Measurements from ENCODE around the gene MFAP3. TPM values are rescaled to one million over a fixed set of nuclear protein-coding genes. Genes with fewer than 3 reads are reported as not detected.
"Not testable (repeated sequence)": the region's sequence is repeated elsewhere in the genome, so short reads cannot be mapped to it uniquely, and the experiment has no call there.

The MFAP3 gene
- polyA plus RNA-seq, 4 donors, result 39.0 to 48.3 (median 45.7) TPM

DNA sequence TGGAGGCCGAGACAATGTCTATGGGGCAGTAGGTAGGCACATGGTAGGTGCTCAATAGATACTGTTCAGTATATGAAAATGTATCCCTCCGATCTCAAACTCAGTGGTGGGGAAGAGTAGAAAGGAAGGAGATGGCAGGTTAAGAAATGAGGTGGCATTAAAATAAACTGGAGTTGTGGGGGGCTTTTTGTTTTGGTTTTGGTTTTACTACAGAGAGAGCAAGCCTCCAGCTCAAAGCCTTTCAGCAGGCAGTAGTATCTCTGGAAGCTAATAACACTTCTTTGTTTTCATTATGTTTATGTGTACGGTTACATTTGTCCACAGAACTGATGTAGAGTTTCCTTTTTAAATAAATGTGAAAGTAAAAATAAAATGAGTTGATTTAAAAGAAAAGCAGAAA, 8.6 kb downstream of the MFAP3 start:
- no peak for DNase-seq (ENCODE audit: low read depth in 4 of 4, low spot score in 2 of 4)

DNA sequence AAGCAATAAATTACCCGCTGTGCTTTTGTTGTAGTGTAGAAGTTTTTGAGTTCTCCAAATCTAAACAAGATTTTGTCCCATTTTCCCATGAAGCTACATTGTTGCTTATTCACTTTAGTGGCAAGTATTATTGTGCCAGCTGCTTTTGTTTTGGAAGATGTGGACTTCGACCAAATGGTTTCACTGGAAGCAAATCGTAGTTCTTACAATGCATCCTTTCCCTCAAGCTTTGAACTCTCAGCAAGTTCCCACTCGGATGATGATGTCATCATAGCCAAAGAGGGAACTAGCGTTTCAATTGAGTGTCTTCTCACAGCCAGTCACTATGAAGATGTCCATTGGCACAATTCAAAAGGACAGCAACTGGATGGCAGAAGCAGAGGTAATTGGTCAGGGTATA, 10.9 kb downstream of the MFAP3 start:
- no peak for DNase-seq (ENCODE audit: low read depth in 4 of 4, low spot score in 2 of 4)

DNA sequence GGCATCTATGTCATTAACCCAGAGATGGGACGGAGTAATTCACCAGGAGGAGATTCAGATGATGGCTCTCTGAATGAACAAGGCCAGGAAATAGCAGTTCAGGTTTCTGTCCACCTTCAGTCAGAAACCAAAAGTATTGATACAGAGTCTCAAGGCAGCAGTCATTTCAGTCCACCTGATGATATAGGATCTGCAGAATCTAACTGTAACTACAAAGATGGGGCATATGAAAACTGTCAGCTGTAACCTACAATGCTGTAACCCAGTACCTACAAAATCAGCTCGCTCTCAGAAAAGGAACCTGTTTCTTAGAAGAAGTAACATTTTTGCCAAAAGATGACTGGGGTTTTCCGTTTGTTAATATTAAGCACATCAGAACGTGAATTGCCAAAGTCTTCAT, 14.7 kb downstream of the MFAP3 start:
- DNase-seq (ENCODE audit: low read depth in 4 of 4, low spot score in 2 of 4), result no peak

DNA sequence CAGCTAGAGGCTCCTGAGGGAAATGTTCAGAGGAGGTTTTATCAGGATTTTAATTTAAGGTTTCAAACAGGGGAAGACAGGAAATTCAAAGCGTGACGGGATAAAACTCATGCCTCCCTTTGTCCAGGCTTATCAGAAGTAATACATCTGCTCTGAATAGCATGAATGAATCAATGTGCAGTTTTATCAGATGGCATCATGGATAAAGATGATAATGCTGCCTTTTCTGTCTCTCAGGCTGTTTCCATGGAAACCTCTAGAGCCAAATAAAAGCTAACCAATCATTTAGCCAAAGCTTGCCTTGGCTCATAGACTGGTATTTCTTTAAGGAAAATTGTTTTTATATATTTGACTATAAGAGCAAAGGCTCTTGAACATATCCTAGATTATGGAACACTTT, 16.4 kb downstream of the MFAP3 start:
- DNase-seq (ENCODE audit: low read depth in 4 of 4, low spot score in 2 of 4), result no peak

DNA sequence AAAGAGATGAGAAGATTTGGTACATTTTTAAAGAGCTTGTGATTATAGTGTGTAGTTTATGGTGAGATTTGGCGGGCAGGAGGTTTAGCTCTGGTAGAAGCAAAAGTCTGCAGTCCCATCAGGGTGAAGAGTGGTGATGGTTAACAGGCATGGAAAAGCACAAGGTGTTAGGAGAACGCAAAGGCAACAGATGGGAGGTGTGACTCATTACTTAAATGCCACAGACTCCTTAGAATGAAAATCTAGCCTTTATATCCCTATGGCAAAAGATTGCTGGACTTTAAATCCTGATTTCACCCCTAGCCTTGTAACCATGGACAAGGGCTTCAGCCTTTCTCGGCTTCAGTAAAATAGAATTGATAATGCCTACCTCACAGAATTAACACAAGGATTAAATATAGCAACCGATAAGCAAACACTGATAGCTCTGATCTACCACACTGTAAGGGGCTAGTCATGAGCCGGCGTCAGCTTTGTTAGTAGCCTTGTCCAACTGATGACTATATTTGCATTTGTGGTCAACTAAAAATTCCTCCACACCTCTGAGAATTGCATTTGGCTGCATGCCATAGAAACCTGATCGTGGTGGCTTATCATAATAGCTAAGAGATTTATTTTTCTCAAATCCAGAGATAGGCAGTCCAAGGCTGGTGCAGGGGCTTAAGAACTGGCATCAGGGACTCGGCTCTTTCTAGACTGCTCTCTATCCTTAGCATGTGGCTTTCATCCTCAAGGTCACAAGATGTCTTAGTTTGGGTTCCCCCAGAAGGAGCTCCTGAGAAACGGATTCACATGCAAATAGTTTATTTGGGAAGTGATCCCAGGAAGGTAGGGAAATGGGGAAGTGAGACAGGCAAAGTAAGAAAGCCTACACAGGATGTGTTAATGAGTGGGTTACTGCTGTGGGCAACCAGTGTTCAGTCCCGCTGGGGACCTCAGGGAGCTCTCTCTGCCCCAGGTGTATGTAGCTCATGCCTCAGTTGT, 19.6 kb downstream of the MFAP3 start:
- no peak for DNase-seq (ENCODE audit: low read depth in 4 of 4, low spot score in 2 of 4)

DNA sequence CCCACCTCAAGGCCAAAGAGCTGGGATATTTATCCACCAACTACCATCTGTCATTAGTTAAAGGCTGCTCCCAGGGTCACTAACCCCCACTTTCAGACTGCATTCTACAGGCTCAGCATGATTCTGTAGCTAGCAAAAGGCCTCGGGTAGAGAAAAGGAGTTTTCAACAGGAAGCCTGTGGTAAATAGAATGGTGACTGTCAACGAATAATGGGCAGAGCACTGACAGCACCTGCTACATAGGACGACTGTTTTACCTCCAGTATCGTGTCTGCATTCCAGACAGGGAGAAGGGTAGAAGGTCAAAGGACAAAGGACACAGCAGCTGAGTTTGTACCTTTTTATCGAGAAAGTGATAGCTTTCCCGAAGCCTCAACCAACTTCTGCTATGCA, 20.3 kb downstream of the MFAP3 start:
- DNase-seq (ENCODE audit: low read depth in 4 of 4, low spot score in 2 of 4), result no peak

DNA sequence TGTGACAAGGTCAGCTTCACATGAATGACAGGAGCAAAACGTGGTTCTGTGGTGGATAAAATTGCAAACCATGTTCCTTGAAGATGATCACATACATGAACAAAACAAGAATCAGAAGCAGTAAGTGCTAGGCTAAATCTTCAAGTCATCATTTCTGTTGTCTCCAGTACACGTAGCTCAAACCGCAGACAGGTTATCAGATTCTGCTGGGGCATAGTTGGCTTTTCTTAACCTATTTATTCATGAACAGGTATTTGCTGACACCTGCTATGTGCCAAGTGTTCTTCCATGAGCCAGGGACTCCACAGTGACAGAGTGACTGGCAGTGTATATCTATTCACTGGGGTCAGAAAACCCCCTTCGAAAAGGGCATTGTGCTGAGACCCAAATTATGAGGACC, 20.8 kb downstream of the MFAP3 start:
- DNase-seq (ENCODE audit: low read depth in 4 of 4, low spot score in 2 of 4), result no peak

DNA sequence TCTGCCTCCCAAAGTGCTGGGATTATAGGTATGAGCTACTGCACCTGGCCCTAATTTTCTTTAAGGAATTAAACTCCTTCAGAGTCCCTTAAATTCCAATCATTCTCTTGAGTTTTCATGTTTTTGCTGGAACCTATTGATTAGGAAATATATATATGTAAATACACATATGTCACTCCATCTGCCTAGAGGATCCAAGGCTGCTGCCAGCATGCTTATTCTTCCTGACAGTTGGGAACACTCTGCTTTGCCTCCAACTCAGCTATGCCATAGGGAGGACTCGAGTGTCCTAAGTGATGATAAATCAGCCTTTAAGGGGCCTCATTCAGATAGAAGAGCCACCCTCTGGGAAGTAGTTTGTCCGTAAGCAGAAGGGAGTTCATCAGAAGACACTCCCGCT, 21.8 kb downstream of the MFAP3 start:
- no peak for DNase-seq (ENCODE audit: low read depth in 4 of 4, low spot score in 2 of 4)

DNA sequence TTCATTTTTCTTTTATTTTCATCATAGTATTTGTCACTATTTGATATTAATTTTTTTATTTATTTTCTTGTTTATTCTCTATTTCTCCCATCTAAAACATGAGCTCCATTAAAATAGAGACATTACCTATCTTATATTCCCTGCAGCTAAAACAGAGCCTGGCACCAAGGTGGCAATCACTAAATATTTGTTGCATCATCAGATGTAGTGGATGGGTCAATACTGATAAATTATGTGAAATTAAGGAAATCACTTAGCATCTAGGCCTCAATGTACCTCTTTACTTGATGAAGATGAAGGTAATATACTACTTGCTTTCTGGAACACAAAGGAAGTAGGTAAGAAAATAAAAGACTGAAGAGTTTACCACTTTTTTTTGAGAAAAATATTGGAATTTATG, 24.6 kb downstream of the MFAP3 start:
- no peak for DNase-seq (ENCODE audit: low read depth in 4 of 4, low spot score in 2 of 4)

DNA sequence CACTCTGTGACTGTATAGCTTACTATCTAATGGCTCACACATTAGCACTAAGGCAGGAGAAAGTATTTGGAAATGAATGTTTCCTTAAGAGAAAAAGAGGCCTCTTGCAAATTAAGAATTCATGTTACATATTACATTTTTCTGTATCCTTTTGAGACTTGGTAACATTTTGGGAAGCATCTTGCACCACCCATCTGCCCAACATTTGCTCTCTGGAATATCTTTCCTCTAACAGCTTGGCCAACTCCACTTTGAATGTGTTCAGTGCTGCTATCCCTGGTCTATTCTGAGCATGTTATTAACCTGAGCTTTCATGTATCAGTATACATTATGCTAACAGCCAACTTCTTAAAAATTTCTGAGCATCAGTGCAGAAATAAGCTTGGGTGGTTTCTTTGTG, 27.2 kb downstream of the MFAP3 start:
- no peak for DNase-seq (ENCODE audit: low read depth in 4 of 4, low spot score in 2 of 4)

DNA sequence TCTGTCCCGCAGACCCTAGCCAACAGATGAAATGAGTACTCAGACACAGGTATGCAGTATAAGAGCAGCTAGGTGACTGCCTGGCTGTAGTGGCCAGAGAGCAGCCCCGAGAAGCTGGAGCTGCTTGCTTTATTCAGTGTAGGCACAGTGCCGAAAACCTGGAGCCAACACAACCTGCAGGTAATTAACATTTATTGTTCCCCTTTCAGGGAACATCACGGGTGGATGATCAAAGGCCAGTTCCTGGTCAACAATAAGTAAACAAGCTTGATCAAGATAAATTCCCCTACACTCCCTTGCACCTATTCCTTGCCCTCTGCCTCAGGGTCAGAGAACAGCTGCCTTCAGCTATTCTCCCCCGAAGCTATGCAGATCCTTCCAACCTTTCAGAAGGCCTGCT, 31.1 kb downstream of the MFAP3 start:
- DNase-seq (ENCODE audit: low read depth in 4 of 4, low spot score in 2 of 4), result not testable (repeated sequence)

DNA sequence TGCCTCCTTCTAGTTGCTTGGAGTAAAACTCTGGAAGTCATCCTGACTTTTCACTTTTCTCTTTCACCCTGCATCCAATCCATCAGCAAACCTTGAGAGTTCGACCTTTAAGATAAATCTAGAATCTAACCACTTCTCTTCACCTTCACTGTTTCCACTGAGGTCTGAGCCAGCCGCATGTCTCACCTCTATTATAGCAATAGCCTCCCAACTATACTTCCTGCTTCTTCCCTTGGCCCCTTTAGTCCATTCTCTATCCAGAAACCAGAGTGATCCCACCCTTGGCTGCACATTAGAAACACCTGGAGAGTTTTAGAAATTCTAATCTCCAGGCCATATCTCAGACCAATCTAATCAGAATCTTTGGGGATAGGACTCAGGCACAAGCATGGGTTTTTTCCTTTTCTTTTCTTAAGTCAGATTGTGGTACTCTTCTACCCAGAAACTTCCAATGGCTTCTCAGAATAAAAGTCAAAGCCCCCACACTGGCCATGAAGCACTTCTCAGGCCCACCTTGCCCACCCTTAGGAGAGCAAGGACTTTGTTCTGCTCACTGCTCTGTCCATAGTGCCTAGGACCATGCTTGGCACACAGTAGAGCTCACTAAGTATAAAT, 33.1 kb downstream of the MFAP3 start:
- no peak for DNase-seq (ENCODE audit: low read depth in 4 of 4, low spot score in 2 of 4)

DNA sequence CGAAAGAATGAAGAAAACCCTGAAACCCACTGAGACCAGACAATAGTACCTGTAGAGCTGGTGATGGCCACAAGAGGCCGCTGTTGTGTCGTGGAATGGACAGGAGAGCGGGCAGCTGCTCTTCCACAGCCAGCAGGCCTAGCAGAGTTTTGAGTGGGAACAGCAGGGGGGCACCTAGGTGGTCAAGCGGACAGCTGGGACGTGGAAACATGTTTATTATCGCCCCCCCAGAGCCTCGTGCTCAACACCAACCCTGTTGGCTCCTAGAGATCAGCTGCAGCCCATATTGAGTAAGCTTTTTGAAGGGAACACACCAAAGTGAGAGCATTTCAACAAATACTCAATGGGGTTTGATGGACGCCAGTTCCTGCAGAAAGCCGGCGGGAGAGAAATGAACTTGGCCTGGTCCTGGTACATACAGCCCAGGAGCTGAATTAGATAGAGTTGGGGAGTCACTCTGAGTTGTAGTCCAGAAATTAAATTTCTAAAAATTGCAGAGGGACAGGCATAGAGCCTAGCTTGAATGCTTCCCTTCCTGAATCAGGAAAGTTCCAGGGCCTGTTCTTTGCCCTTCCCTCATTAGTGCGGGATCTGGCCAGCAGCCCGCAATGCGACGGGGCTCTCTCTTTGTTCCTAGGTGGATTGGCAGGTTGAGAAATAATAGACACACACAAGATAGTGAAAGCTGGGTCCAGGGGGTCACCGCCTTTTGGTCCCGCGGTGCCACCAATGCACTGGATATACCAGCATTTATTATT, 33.8 kb downstream of the MFAP3 start:
- DNase-seq (ENCODE audit: low read depth in 4 of 4, low spot score in 2 of 4), result peak; percentile 51 to 71 (median 61)

DNA sequence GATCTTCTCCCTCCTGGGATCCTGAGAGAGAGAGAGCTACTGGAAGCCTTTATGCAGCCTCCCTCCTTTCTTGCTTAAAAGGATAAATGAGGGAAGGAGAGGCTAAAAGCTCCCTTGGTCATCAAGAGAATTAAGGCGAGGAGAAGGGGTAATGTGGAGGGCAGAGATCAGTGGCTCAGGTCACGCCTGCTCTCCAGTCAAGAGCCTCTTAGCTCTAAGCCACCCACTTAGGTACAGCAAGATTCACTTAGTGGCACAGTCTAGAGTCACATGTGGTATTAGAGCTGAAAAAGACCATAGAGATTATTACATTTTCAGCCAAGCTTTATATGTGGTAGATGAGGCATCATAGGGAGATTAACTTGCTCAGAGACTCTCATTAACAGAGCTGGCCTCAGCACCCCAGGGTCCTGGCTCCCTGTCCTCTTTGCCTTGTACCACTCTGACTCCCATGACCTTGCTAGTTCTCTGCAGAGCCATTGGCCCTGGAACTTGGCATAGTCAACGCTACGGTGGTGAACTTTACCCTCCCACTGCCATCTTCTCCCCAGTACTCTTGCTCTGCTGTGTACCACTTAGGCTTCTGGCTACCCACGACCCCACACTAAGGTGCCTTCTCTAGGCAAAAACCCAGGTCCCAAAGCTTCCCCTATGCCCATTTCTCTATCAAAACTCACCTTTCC, 37.6 kb downstream of the MFAP3 start:
- no peak for DNase-seq (ENCODE audit: low read depth in 4 of 4, low spot score in 2 of 4)

DNA sequence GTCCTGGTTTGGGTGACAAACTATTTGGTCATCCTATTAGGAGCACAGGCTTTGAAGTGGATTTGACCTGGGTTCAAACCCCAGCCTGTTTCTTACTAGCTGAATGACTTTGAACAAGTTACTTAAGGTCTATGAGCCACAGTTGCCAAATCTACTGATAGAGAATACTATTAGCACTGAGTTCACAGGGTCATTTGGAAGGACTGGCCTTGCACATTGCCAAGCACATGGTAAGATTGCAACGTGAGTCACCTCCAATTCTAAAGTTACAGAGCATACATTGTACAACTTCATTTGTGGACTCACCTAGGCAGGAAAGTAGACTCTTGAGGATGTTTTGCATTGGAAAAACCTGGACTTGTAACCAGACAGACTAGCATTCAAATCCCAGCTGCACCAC, 38.9 kb downstream of the MFAP3 start:
- DNase-seq (ENCODE audit: low read depth in 4 of 4, low spot score in 2 of 4), result no peak

DNA sequence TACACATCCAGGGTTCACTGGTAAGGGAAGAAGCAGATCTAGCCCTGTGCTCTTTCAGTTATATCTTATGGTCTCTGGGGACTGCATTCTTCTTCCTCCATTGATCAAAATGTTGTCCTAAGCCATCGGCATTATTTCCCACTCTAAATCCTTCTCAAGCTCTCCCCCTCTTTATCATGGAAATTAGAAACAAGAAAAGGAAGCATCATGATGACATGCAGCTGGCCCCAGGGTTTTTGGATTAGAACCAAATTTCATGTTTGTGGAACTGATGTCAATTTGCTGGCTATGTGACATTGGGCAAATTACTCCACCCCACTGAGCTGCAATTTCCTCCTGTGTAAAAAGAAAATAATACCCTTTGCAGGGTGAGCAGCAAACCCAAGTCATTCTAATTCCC, 39.5 kb downstream of the MFAP3 start:
- DNase-seq (ENCODE audit: low read depth in 4 of 4, low spot score in 2 of 4), result no peak

DNA sequence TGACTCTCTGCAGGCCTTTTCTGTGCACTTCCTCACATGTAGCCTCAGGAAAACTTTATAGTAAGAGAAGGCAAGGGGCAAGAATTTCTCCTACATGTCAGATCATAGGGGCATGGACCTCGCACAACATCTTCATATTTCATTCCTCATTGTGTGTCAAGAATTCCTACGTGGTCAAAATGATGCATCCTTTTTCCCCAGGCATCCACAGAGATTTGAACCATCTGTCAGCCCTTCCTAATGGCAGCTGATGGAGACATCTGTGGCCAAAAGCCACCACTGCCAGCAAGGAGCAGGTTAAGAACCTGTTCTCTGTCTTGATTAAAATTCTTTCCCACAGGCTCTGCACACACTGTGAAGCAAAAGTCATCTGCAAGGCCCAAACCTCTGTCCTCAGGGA, 42.5 kb downstream of the MFAP3 start:
- DNase-seq (ENCODE audit: low read depth in 4 of 4, low spot score in 2 of 4), result no peak

DNA sequence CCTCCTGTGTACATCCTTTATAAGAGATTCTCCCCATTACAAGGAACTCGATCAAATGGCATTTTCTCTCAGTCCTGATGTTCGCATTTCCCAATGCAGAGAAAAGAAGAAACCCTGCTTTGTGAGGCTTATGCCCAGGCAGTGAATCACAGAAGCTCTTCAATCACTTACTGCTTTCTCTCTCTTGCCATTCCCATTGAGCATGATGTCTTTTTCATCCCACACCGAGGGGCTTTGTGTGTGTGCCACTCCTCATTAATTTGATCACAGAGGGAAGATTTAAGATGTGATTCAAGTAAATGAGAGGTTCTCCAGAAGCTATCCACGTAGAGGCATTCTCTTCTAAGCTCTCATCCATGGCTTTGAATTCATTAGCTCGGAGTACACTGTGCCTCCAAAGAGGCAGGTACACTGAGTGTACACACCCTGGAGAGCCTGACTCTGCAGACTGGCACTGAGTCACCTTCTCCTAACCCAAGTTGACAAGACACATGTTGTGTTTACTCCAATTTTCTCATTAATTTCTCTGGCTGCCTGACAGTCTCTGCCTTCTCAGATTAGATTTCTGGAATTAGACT, 45.4 kb downstream of the MFAP3 start:
- DNase-seq (ENCODE audit: low read depth in 4 of 4, low spot score in 2 of 4), result no peak

DNA sequence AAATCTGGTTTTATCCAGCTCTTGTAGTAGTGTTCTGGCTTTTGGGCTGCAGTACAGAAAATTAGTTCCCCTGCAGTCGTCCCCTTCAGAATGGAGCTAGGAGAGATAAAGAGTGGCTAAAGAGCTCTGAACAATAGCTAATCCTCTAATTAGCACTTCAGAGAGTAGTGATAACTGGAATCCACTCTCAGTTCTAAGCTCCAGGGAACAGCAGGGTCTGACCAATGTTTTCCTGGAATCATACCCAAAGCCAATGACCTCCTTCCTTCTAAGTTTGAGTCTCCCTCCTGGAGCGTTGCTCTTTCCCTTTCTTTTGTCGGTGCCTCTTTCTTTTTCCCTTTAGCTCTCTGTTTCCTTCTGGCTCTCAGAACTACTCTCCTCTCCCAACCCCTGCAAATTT, 47.4 kb downstream of the MFAP3 start:
- no peak for DNase-seq (ENCODE audit: low read depth in 4 of 4, low spot score in 2 of 4)

DNA sequence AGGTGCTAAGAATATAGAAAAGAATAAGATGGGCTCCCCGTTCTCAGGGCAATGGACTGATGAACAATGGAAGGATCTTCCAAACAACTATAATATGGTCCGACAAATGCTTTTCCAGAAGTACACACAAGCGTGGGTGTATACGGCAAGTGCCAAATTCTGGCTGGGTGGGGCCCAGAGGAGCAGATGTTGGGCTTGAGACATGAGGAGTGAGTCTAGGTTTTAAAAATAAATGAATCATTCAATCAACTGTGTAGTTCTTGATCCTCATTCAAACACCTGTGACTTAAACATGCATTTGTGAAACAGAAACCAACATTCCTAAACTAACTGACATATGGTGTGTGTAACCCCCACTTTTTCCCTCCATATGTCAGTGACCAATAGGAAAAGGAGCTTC, 47.9 kb downstream of the MFAP3 start:
- no peak for DNase-seq (ENCODE audit: low read depth in 4 of 4, low spot score in 2 of 4)

DNA sequence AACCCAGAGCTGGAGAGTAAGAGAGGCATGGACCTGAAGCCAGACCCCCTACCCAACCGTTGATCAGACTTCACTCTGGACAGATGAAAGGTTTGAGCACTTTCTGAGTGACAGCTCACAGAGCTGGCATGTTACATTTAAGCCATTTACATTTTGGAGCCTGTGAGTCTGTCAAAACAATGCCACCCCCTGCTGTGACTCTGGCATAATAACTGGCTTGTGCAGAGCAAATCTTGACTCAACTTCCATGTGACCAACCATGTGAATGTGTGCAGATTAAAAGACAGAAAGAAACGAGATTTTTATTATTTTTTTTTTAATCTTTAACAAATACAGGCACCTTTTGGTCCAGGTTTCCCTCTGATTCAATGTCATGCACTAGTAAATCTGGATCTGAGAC, 48.5 kb downstream of the MFAP3 start:
- DNase-seq (ENCODE audit: low read depth in 4 of 4, low spot score in 2 of 4), result no peak

Data from left renal cortex interstitium (tissue), 4 donors.